Cardiac fibroblast (primary cell): ENCODE results near the gene TM4SF1.

Experiments
- DNase-seq, 2 donors: peaks; one replicate each; pipeline versions ENCODE4 v3.0.0 to v3.0.0-alpha.2; 2010; ENCODE audit warnings: low read depth in 2 of 2
- H3K4me3 ChIP-seq, 2 donors: replicated peaks in 1 of 2; 1 replicate in 1 of 2; 2 replicates in 1 of 2; pipeline ENCODE4 v1.5.1; 2011; ENCODE audit warnings: low read depth in 2 of 2, low read length in 2 of 2, mild to moderate bottlenecking in 2 of 2, moderate library complexity in 1 of 2
- CTCF ChIP-seq: IDR thresholded peaks from one replicate; pipeline ENCODE4 v1.5.1; 2011; ENCODE audit warnings: low read depth, mild to moderate bottlenecking, low read length, inconsistent platforms

Gene TM4SF1

GRCh38 chr3:149362366-149362765, 15.1 kb downstream of the TM4SF1 start:
- TF ChIP-seq CTCF = no peak
- no peak overlapping the region for H3K4me3 ChIP-seq
- DNase-seq = no peak

GRCh38 chr3:149356630-149357029, 20.8 kb downstream of the TM4SF1 start:
- H3K4me3 ChIP-seq = no peak overlapping the region
- no peak for TF ChIP-seq CTCF
- no peak for DNase-seq

- no peak overlapping the region for H3K4me3 ChIP-seq
- no peak for TF ChIP-seq CTCF
Observed at GRCh38 chr3:149356044-149356592, 21.3 kb downstream of the TM4SF1 start.

GRCh38 chr3:149353581-149354184, 23.8 kb downstream of the TM4SF1 start:
- no peak overlapping the region for H3K4me3 ChIP-seq
- TF ChIP-seq CTCF = no peak
- peak in 1 of 2 donors; percentile 5 for DNase-seq

More at GRCh38 chr3:149356044-149356592, 21.3 kb downstream of the TM4SF1 start:
- peak in 1 of 2 donors; percentile 41 for DNase-seq

- no peak overlapping the region for H3K4me3 ChIP-seq
- peak; percentile 87 for TF ChIP-seq CTCF
- DNase-seq = peak; percentile 67 to 82
Observed at GRCh38 chr3:149352556-149352955, 24.9 kb downstream of the TM4SF1 start.

- H3K4me3 ChIP-seq = no peak overlapping the region
Observed at GRCh38 chr3:149343951-149344350, 33.5 kb downstream of the TM4SF1 start.

More at GRCh38 chr3:149343951-149344350, 33.5 kb downstream of the TM4SF1 start:
- no peak for TF ChIP-seq CTCF
- no peak for DNase-seq
